Activated naive CD8-positive, alpha-beta T cell (primary cell): Measurements from ENCODE around the gene TPSD1.
"Not testable (repeated sequence)": the region's sequence is repeated elsewhere in the genome, so short reads cannot be mapped to it uniquely, and the experiment has no call there.

ENCODE experiments used
- H3K27ac Mint-ChIP-seq: one replicate; pipeline ENCODE4 v1.8.0; 2021; ENCODE audit warnings: mixed read lengths
- H3K27me3 Mint-ChIP-seq: one replicate; pipeline ENCODE4 v1.8.0; 2021; ENCODE audit warnings: mixed read lengths
- H3K36me3 Mint-ChIP-seq: one replicate; pipeline ENCODE4 v1.8.0; 2021; ENCODE audit warnings: mixed read lengths
- H3K4me1 Mint-ChIP-seq: one replicate; pipeline ENCODE4 v1.8.0; 2021; ENCODE audit warnings: low read depth, mixed read lengths
- H3K4me3 Mint-ChIP-seq: one replicate; pipeline ENCODE4 v1.8.0; 2021; ENCODE audit warnings: mild to moderate bottlenecking, mixed read lengths
- H3K9me3 Mint-ChIP-seq: one replicate; pipeline ENCODE4 v1.8.0; 2021; ENCODE audit warnings: low read depth, mixed read lengths

Gene TPSD1

GRCh38 chr16:1228227-1228626, 27.6 kb upstream of the TPSD1 start:
- not testable (repeated sequence) for H3K36me3 Mint-ChIP-seq, H3K27ac Mint-ChIP-seq, H3K9me3 Mint-ChIP-seq, H3K27me3 Mint-ChIP-seq, H3K4me3 Mint-ChIP-seq, H3K4me1 Mint-ChIP-seq

GRCh38 chr16:1229476-1229875, 26.4 kb upstream of the TPSD1 start:
- H3K27ac Mint-ChIP-seq, H3K4me3 Mint-ChIP-seq, H3K9me3 Mint-ChIP-seq, H3K36me3 Mint-ChIP-seq, H3K27me3 Mint-ChIP-seq, H3K4me1 Mint-ChIP-seq: not testable (repeated sequence)

- not testable (repeated sequence) for H3K27ac Mint-ChIP-seq, H3K9me3 Mint-ChIP-seq, H3K27me3 Mint-ChIP-seq, H3K36me3 Mint-ChIP-seq, H3K4me3 Mint-ChIP-seq, H3K4me1 Mint-ChIP-seq
Measured at GRCh38 chr16:1230084-1230470, 25.8 kb upstream of the TPSD1 start, which contains the start of gene TPSB2. TPSB2 (minus strand) TSS chr16:1230184; CDS start chr16:1229951, 233 bp downstream.

- H3K36me3 Mint-ChIP-seq, H3K4me1 Mint-ChIP-seq, H3K27me3 Mint-ChIP-seq, H3K9me3 Mint-ChIP-seq, H3K4me3 Mint-ChIP-seq, H3K27ac Mint-ChIP-seq: not testable (repeated sequence)
Measured at GRCh38 chr16:1230471-1231212, 25.2 kb upstream of the TPSD1 start.

- not testable (repeated sequence) for H3K27me3 Mint-ChIP-seq, H3K36me3 Mint-ChIP-seq
Measured at GRCh38 chr16:1231301-1231700, 24.6 kb upstream of the TPSD1 start.

GRCh38 chr16:1232049-1232748, 23.7 kb upstream of the TPSD1 start:
- H3K4me1 Mint-ChIP-seq = not testable (repeated sequence)

More at GRCh38 chr16:1231301-1231700, 24.6 kb upstream of the TPSD1 start:
- H3K4me3 Mint-ChIP-seq, H3K27ac Mint-ChIP-seq, H3K4me1 Mint-ChIP-seq, H3K9me3 Mint-ChIP-seq: not testable (repeated sequence)

DNA sequence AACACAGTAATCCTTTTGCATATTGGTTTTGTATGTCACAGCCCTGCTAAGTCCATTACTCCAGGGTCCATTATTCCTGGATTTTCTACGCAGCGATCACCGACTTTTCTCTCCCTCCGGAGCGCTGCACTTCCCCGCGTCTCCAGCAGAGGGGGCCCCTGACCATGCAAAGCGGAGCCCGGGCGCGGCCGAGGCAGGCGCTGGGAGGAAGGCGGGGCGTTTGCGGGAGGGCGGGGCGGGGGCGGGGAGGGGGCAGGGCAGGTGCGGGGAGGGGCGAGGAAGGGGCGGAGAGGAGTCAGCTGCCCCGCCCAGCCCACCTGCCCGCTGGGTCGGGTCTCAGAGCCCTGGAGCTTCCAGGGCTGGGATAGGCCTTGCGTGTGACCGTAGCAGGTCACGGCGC, 19.2 kb upstream of the TPSD1 start:
- H3K36me3 Mint-ChIP-seq, H3K27ac Mint-ChIP-seq, H3K9me3 Mint-ChIP-seq, H3K4me1 Mint-ChIP-seq, H3K4me3 Mint-ChIP-seq, H3K27me3 Mint-ChIP-seq: not testable (repeated sequence)

More at GRCh38 chr16:1232049-1232748, 23.7 kb upstream of the TPSD1 start:
- not testable (repeated sequence) for H3K36me3 Mint-ChIP-seq, H3K4me3 Mint-ChIP-seq, H3K27me3 Mint-ChIP-seq, H3K9me3 Mint-ChIP-seq, H3K27ac Mint-ChIP-seq

GRCh38 chr16:1237990-1238389, 17.9 kb upstream of the TPSD1 start:
- Mint-ChIP-seq H3K4me1 (no peaks in the 10 kb centered on the region), H3K27me3 (no peaks in the 10 kb centered on the region), H3K27ac (no peak overlapping the region), H3K4me3 (no peak overlapping the region), H3K9me3 (no peaks in the 10 kb centered on the region), H3K36me3 (no peaks in the 10 kb centered on the region)

GRCh38 chr16:1238909-1239308, 17.0 kb upstream of the TPSD1 start:
- H3K27me3 Mint-ChIP-seq = not testable (repeated sequence)

DNA sequence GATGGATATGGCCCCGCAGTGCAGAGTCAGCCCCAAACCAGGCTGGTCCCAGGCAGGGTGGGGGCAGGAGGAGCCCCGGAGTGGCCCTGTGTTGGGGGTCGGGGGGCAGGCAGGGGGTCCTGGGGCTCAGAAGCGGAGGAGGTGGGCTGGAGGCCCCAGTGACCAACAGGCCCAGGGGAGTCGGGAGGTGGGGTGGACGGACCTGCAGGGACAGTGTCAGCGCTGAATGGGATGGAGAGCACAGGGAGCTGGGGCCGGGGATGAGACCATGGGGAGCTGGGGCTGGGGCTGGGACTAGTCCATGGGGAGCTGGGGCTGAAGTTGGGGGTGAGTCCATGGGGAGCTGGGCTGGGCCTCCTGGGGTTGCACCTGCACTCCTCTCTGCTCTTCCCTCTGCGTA, 16.3 kb upstream of the TPSD1 start:
- H3K27me3 Mint-ChIP-seq, H3K36me3 Mint-ChIP-seq, H3K27ac Mint-ChIP-seq, H3K9me3 Mint-ChIP-seq, H3K4me1 Mint-ChIP-seq, H3K4me3 Mint-ChIP-seq: not testable (repeated sequence)

More at GRCh38 chr16:1238909-1239308, 17.0 kb upstream of the TPSD1 start:
- not testable (repeated sequence) for H3K9me3 Mint-ChIP-seq, H3K36me3 Mint-ChIP-seq, H3K4me3 Mint-ChIP-seq, H3K4me1 Mint-ChIP-seq, H3K27ac Mint-ChIP-seq

- not testable (repeated sequence) for H3K4me3 Mint-ChIP-seq, H3K4me1 Mint-ChIP-seq
Measured at GRCh38 chr16:1240436-1240835, 15.4 kb upstream of the TPSD1 start, which contains the start of gene TPSAB1. TPSAB1 (plus strand) TSS chr16:1240705; CDS start chr16:1240939, 234 bp downstream.

DNA sequence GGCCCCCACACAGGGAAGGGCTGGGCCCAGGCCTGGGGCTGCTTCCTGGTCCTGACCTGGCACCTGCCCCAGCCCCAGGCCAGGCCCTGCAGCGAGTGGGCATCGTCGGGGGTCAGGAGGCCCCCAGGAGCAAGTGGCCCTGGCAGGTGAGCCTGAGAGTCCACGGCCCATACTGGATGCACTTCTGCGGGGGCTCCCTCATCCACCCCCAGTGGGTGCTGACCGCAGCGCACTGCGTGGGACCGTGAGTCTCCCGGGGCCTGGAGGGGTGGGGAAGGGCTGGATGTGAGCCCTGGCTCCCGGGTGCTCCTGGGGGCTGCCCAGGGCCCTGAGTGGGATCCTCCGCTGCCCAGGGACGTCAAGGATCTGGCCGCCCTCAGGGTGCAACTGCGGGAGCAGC, 14.8 kb upstream of the TPSD1 start:
- not testable (repeated sequence) for H3K4me1 Mint-ChIP-seq, H3K27me3 Mint-ChIP-seq, H3K9me3 Mint-ChIP-seq, H3K36me3 Mint-ChIP-seq, H3K27ac Mint-ChIP-seq, H3K4me3 Mint-ChIP-seq

More at GRCh38 chr16:1240436-1240835, 15.4 kb upstream of the TPSD1 start, which contains the start of gene TPSAB1:
- not testable (repeated sequence) for H3K27ac Mint-ChIP-seq, H3K36me3 Mint-ChIP-seq, H3K9me3 Mint-ChIP-seq, H3K27me3 Mint-ChIP-seq

GRCh38 chr16:1243363-1243762, 12.5 kb upstream of the TPSD1 start:
- not testable (repeated sequence) for H3K36me3 Mint-ChIP-seq, H3K4me1 Mint-ChIP-seq, H3K4me3 Mint-ChIP-seq, H3K27me3 Mint-ChIP-seq, H3K27ac Mint-ChIP-seq, H3K9me3 Mint-ChIP-seq

DNA sequence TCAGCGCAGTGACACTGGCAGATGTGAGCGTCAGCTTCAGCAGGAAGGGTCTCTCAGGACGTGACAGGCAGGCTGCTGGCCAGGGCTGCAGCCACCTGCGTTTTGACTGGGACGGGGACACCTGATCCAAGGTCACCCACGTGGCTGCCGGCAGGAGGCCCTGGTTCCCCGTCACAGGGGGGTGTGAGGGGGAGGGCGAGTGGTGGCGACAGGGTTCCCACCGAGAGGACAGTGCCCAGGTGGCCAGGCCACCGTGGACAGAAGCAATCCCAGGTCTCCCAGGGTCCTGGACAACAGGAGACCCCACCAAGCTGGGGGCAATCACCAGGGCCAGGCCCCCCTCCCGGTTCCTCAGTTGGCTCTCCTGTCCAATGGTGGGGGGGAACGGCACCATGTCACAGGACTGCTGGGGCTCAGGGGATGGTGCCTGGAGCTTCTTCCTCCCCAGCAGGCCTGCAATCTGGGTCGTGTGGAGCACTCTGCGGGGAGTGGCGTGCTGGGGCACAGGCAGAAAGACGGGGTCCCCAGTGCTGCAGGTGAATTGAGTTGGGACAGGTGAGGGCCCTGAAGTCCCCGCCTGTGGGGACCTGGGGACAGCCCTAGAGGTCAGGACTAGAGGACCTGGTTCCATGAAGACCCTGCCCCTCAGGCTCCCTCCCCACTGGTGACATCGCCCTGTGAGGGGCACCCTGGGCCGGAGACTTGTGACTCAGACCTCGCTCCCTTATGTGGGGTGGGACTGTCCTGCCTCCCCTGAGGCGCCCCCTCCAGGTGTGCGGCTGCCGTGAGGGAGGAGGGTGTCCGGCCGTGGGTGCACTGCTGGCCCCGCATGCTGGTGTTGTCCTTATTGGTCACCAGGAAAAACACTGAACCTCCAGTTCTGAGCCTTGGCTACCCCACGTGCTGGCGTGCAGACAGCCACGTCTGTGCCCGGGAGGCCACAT, 11.7 kb upstream of the TPSD1 start:
- H3K27ac Mint-ChIP-seq, H3K9me3 Mint-ChIP-seq, H3K4me3 Mint-ChIP-seq, H3K27me3 Mint-ChIP-seq, H3K36me3 Mint-ChIP-seq, H3K4me1 Mint-ChIP-seq: not testable (repeated sequence)

DNA sequence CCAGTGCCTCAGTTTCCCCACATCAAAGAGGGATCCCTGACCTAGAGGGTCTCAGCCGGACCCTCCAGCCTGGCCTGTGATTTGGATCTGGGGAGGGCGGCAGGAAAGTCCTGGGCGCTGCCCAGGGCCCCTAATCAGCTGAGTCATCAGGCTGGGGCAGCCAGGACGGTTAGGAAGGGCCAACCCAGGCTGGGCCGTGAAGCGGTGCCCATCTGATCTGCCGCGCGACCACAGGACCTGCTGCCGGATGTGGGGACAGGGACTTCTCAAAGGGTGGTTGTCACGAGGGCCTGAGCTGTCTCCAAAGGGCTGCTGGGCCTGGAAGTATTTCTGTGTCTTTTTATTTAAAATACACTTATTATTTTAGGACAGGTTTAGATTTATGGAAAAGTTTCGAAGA, 11.0 kb upstream of the TPSD1 start:
- Mint-ChIP-seq H3K4me1 (peaks cover 6% of the 10 kb centered on the region), H3K4me3 (no peak overlapping the region), H3K36me3 (no peaks in the 10 kb centered on the region), H3K27me3 (peaks cover 7% of the 10 kb centered on the region), H3K9me3 (no peaks in the 10 kb centered on the region), H3K27ac (no peak overlapping the region)
